ENCODE data around the gene PTP4A2.
"Not testable (repeated sequence)": the region's sequence is repeated elsewhere in the genome, so short reads cannot be mapped to it uniquely, and the experiment has no call there.

The PTP4A2 gene

GRCh38 chr1:31951276-31951675 lies 13.1 kb upstream of the PTP4A2 start:
- no peak overlapping the region for H3K4me3 ChIP-seq (ENCODE audit: low read depth, low read length)
- DNase-seq (ENCODE audit: low read depth, low spot score): no peak
- TF ChIP-seq, protein P1, sequence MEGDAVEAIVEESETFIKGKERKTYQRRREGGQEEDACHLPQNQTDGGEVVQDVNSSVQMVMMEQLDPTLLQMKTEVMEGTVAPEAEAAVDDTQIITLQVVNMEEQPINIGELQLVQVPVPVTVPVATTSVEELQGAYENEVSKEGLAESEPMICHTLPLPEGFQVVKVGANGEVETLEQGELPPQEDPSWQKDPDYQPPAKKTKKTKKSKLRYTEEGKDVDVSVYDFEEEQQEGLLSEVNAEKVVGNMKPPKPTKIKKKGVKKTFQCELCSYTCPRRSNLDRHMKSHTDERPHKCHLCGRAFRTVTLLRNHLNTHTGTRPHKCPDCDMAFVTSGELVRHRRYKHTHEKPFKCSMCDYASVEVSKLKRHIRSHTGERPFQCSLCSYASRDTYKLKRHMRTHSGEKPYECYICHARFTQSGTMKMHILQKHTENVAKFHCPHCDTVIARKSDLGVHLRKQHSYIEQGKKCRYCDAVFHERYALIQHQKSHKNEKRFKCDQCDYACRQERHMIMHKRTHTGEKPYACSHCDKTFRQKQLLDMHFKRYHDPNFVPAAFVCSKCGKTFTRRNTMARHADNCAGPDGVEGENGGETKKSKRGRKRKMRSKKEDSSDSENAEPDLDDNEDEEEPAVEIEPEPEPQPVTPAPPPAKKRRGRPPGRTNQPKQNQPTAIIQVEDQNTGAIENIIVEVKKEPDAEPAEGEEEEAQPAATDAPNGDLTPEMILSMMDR (IDR thresholded peaks at IDR 0.05; ENCODE audit: low read depth, low read length): no peak
- in situ Hi-C loops (cut with HindIII; ENCODE audit: low sequenced_read_pairs): no loop called here

- TF ChIP-seq, protein P1 (IDR thresholded peaks at IDR 0.05; ENCODE audit: low read depth, low read length): no peak
- no peak overlapping the region for H3K4me3 ChIP-seq (ENCODE audit: low read depth, low read length)
- DNase-seq (ENCODE audit: low read depth, low spot score): no peak
- in situ Hi-C loops (cut with HindIII; ENCODE audit: low sequenced_read_pairs): no loop called here
These were observed 11.7 kb upstream of the PTP4A2 start for GRCh38 chr1:31949862-31950261.

DNA sequence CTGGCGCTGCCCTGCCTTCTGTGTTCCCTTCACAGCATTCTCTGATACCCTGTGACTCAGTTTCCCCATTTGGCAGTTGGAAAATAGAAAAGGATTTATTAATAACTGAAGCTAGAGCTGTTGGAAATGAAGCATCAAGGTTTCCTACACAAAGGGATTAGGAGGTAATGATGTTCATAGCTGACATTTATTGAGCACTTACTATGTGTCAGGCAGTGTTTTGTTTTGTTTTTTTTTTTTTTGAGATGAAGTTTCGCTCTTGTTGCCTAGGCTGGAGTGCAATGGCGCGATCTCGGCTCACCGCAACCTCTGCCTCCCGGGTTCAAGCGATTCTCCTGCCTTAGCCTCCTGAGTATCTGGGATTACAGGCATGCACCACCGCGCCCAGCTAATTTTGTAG lies 7.5 kb upstream of the PTP4A2 start:
- H3K4me3 ChIP-seq (ENCODE audit: low read depth, low read length); in situ Hi-C loops (cut with HindIII; ENCODE audit: low sequenced_read_pairs); DNase-seq (ENCODE audit: low read depth, low spot score): not testable (repeated sequence)

DNA sequence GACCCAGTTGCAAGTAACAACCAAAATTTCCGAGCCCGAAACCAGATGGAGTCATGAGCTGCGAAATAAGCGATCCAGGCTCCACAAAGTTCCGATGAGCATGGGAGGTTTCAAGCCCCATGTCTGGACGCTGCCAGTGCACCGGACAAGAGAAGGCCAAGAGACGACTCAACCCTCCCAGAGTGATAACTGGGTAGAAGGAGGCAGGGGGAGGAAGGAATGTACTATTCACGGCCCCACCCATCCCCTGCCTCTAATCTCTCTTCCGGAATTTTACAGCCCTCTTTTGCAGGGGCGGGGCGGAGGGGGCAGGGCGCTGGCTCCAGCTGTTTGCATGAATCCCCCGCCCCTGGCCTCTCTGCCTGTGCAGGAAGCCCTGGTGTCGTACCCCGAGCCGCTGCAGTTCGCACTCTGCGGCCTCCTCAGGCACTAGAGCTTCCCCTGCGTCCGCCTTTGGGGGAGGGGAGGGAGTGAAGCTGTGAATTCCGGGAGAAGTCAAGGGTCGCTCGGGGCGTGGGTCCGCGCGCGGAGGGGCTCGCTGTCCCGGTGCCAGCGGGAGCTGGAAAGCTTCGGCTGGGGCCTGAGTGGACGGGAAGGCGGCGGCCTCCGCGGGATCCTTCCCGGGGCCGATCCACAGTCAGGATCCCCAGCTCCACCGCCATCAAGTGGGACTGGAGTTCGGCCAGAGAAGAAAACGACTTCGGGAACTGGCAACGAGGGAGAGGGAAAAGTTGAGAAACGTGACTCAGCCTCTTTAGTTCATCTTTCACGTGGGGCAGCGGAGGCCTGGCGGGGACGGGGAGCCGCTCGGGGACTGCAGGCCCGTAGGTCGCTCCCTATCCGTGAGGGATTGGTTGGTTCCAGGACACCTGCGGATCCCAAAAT lies 6.3 kb upstream of the PTP4A2 start:
- in situ Hi-C loops (cut with HindIII; ENCODE audit: low sequenced_read_pairs): no loop called here
- DNase-seq (ENCODE audit: low read depth, low spot score): peak; percentile 82
- TF ChIP-seq, protein P1 (IDR thresholded peaks at IDR 0.05; ENCODE audit: low read depth, low read length): no peak
- peak overlapping the region; percentile 14 for H3K4me3 ChIP-seq (ENCODE audit: low read depth, low read length)

DNA sequence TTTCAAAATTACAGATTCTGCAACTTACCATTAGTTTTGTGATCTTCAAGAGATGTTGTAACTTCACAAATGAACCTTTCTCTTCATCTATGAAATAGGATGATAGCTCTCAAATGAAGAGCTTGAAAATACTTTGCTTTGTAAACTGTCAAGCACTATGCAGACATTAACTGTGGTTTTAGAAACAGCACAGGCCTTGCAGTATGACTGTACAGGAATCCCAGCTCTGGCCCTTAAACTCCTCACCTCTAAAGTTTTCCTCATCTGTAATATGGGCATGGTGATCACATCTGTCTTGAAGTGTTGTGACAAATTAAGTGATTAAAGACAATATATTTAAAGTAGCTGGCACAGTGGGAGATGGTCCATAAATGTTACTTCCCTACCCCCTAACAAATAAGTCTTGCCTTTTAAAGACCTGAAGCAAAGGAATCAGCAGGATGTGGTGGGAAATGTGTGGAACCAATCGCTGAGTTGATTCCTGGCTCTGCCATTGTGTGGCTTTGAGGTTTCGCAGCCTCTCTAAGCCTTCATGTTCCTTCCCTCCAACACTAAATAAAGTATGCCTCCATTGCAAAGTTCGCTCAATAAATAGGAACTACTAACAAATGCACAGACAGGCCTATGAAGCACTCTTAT lies 5.5 kb upstream of the PTP4A2 start:
- peak; percentile 59 for DNase-seq (ENCODE audit: low read depth, low spot score)
- in situ Hi-C loops (cut with HindIII; ENCODE audit: low sequenced_read_pairs): no loop called here
- H3K4me3 ChIP-seq (ENCODE audit: low read depth, low read length): no peak overlapping the region
- TF ChIP-seq, protein P1 (IDR thresholded peaks at IDR 0.05; ENCODE audit: low read depth, low read length): no peak

DNA sequence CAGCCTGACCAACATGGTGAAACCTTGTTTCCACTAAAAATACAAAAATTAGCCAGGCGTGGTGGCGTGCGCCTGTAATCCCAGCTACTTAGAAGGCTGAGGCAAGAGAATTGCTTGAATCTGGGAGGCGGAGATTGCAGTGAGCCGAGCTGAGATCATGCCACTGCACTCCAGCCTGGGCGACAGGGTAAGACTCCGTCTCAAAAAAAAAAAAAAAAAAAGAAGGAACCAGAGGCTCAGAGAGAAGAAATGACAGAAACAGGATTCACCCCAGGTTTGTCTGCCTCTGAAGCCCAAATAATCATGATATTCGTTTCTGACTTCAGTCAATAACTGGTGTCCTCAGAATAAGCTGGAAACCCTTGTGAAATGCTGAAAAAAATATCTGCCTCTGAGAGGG lies 3.9 kb upstream of the PTP4A2 start:
- in situ Hi-C loops (cut with HindIII; ENCODE audit: low sequenced_read_pairs); DNase-seq (ENCODE audit: low read depth, low spot score); H3K4me3 ChIP-seq (ENCODE audit: low read depth, low read length): not testable (repeated sequence)

DNA sequence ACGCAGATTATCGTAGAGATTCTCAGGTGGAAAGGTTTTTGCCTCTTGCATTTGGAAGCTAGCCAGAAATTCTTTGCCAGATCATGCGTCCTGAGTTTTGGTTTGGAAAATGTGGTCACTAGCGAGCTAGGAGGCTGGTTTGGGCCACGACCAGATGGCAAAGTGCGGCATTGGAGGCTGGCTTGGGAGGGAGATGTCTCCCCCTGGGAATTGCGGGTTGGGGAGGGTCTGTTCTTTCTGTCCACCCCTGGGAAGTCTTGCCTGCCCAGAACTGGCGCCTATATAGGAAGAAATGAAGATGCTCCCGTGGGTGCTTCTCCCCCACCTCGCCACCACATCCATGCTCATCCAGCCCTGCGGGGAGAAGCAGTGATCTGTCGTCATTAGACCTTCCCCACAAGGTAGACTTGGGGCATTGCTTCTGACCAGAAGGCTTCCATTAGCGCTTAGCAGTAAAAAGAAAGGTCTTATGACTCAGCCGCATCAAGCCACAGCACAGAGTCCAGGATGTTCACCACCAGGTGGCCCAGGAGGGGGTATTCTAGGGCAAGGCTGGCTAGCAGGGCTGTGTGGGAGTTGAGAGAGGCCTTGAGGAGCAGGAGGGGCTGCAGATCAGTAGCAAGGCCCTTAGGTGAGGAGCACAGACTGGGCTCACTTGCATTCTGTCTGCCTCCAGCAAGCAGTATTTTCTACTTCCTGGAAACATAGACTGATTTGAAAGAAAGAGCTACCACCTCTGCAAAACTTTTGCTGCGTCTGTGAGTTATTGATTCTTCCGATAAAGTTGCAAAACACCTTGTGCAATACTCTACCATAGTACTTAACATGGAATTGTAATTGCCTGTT lies 1.5 kb upstream of the PTP4A2 start:
- H3K4me3 ChIP-seq (ENCODE audit: low read depth, low read length): no peak overlapping the region
- TF ChIP-seq, protein P1 (IDR thresholded peaks at IDR 0.05; ENCODE audit: low read depth, low read length): peak; percentile 66
- DNase-seq (ENCODE audit: low read depth, low spot score): peak; percentile 92
- in situ Hi-C loops (cut with HindIII; ENCODE audit: low sequenced_read_pairs): no loop called here
